Stimulated activated CD8-positive, alpha-beta memory T cell treated with anti-CD3 and anti-CD28 coated beads, Interleukin-15, amount 100 ng/mL, for 24 hours (primary cell): ENCODE results near the gene RPL3.

Experiments used
- DNase-seq: peaks from one replicate; pipeline ENCODE4 v3.0.0-alpha.2; 2020; ENCODE audit warnings: low read depth

Gene RPL3

GRCh38 chr22:39299829-39300178 lies 19.6 kb downstream of the RPL3 start:
- no peak for DNase-seq

- DNase-seq, result no peak
Measured at GRCh38 chr22:39298241-39298987, 21.0 kb downstream of the RPL3 start.

GRCh38 chr22:39297490-39298240 lies 21.8 kb downstream of the RPL3 start:
- DNase-seq, result no peak

DNA sequence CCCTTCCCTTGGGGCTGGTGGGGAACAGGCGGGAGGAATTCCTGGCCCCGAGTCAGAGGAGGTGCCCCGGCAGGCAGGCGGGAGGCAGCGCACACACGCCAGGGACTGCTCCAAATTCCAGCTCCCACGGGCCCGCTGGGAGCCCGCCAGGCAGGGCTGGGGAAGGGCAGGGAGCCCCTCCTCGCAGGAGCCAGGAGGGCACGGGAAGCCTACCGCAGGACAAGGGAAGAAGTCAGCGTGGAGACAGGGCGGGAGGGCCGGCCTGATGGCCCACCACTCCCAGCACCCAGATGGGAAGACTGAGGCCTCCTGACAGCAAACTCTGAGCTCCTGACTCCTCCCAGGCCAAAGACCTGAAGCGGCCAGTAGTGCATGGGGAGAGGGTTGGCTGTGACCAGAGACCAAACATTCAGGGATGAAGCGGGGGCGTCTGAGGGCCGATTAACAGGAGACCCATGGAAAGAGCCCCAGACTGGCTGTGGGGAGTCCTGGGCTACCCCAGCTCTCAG lies 22.4 kb downstream of the RPL3 start:
- DNase-seq, result no peak

DNA sequence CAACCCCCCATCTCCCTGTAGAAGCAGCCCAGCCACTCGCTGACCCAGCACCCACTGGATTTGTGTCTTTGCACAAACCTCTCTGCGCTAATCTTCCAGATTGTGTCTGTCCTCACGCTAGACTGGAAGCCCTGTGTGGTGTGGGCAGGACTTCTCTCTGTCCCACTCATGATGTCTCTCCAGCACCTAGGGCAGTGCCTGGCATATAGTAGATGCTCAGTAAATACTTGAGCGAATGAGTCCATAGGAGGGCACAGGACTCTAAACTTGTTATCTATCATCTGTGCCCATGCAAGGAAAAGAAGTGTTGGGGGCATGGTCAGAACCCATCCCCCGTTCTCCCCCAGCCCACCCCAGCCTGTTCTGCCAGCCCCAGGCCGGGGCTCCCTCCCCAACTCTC lies 22.9 kb downstream of the RPL3 start:
- no peak for DNase-seq

DNA sequence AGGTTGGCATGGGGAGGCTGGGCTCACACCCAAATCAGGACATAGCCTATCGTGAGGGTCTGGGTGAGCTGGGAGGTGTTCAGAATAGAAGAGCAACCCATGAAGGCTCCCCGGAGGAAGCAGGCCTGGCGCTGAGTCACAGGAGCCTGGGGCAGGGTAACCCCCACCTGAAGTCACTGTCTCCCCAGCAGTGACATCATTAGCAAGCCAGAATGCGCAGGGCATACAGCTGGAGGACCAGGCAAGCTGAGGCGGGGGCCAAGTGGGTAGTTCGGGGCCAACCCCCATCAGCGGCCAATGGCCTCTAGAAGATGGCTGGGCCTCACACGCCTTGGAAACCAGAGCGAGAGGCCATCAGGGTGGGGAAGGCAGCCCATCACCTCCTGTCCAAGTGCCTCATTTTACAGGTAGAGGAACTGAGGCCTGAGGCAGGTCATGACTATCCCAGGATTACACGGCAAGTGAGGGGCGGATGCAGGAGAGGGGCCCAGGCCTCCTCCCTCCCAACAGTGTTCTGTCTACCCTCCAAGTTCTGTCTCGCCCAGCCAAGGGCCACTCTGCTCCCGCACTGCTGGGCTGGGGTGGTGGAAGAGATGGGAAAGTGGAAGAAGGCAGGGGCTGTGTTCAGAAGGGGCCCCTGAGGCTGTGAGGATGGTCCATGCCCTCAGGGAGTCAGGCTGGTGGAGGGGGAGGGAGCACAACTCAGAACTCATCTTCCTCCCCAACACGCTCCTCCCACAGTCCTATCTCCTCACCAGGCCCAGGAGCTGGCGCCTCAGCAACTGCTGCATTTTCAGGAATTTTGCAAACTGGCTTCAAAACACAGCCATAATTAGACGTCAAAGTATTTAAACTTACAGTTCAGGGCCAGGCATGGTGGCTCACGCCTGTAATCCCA lies 24.6 kb downstream of the RPL3 start:
- no peak for DNase-seq

DNA sequence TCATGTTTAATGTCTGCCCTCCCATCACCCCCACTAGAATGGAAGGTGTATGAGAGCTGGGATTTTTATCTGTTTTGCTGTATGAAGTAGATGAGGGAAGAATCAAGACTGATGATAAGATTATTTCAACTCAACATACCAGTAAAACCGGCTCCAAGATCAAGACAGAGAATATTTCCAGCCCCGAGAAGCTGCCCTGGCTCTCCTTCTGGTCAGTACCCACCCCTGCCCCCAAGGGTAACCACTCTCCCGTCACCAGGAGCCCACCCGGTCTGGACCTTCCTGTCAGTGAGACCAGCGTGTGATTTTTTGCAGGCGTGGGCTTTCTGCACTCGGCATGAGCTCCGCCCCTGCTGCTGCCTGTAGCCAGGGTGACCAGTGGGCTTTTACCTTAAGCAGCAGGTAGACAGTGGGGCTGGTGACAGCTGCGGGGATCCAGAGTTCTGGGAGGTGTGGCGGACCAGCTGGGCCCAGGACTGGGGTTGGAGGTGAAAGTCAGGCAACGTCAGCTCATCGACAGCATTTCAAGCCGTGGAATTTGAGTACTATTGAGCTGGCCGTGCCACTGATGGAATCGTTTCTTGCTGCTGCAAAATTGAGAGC lies 25.6 kb downstream of the RPL3 start:
- no peak for DNase-seq

- DNase-seq, result no peak
Measured at GRCh38 chr22:39292561-39293074, 26.8 kb downstream of the RPL3 start.

DNA sequence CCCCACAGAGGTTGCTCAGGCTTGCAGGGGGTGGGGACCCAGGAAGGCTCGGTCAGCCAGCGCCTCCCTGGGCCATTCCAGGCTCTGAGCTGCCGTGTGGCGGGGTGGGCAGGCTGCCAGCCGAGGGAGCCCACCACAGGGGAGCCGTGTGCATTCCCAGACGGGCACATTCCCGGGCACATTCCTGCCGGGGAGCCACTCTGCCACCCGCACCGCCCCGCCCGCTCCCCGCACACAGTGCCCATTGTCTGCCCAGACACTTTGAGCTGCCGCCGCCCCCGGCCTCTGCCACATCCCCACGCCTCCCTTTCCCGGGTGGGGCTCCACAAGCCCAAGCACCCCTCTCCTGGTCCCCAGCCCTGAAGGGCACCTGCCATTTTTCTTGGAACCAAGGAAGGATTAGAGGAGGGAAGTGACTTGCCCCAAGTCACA lies 27.4 kb downstream of the RPL3 start:
- DNase-seq, result no peak

DNA sequence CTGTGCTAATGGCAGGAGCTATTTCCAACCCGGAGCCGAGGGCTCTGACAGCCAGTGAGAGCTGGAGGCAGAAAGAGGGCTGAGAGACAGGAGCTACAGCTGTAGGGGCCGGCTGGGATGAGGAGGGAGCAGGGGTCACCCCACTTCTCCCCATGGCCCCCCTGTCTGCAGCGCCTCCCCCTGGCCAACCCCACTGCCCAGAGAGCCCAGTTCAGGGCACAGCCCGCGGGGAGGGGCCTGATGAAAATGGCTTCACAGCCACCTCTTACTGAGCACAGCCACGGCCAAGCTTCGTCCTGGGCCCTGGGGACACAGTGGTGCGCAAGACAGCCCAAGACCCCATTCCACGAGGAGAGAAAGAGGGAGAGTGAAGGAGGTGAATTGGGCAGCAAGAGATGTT lies 27.9 kb downstream of the RPL3 start:
- no peak for DNase-seq

DNA sequence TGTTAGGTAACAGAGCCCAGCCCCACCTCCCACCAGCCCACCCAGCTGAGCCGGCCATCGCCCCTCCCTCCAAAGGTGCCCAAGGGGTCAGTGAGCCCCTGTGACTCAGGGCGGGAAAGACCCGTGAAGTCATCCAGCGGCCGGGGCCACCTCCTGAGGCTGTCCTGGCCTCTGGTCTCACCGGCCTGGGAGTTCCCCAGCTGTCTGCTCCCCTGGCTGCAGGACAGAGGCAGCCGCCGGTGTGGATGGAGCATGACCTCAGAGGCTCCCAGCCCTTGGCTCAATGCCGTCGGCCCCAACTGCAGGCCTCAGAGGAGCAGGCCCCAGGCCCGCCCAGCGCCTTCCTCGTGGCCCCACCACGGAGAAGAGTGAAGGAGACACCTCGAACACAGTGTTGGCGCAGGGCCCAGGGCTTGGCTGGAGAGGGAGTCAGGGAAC lies 28.7 kb downstream of the RPL3 start:
- DNase-seq, result no peak

GRCh38 chr22:39289975-39290720 lies 29.3 kb downstream of the RPL3 start:
- DNase-seq, result no peak

DNA sequence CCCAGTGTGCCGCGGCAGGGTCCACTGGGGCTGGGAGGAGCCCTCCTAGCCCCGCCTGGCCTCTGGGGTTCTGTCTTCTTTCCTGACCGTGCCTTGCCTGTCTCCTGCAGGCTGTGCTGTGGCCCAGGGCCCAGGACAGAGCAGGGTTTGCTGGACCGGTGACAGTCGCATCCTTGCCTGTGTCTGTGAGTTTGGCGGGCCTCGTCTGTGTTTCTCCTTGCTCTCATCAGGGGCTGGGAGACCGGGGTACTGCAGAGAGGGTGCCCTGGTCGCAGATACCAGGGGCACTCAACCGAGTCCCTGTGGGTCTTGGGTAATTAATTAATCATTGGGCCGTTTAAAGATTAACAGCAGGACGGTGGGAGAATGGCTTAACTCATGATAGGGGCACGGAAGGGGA lies 29.9 kb downstream of the RPL3 start:
- DNase-seq, result no peak

DNA sequence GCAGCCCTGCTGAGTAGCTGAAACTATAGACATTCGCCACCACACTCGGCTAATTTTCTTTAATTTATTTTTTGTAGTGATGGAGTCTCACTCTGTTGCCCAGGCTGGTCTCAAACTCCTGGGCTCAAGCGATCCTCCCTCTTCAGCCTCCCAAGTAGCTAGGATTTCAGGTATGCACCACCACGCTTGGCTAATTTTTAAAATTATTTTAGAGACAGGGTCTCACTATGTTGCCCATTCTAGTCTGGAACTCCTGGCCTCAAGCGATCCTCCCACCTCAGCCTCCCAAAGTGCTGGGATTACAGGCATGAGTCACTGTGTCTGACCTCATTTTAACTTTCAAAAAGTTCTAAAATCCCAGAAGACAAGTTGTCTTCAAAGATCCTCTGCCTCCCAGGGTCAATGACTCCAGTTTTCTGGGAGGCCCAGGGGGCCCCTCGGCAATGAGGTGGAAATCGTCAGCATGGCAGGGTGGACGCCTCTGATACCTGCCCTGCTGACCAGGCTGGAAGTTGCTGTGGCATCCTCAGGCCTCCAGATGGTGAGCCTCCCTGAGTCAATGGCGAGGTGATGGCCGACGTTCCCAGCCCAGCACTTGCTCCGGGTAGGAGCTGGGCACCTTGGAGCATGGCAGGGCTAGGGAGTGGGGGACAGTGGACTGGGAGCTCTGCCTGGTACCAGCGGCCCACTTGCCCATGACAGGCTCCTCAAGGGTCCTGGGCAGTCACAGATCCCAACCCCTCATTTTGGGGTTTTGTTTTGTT lies 31.1 kb downstream of the RPL3 start:
- DNase-seq, result no peak

GRCh38 chr22:39287076-39287725 lies 32.2 kb downstream of the RPL3 start:
- no peak for DNase-seq

DNA sequence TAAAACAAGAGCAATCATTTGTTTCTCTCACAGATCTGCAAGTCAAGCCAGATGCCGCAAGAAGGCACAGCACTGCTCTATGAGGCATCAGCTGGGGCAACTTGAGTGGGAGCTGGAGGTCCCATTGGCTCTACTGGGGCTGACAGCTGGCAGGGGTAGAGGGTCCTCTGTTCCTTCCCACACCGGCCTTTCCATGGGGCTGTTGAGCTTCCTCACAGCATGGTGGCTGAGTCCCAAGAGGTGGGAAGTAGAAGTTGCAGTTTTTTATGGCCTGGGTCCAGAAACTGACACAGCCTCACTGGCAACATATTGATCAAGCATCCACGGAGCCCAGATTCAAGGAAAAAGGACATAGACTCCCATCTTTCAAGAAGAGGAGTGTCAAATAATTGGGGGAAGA lies 34.4 kb downstream of the RPL3 start:
- DNase-seq, result no peak

- DNase-seq, result no peak
Measured at GRCh38 chr22:39284142-39284980, 35.1 kb downstream of the RPL3 start.

DNA sequence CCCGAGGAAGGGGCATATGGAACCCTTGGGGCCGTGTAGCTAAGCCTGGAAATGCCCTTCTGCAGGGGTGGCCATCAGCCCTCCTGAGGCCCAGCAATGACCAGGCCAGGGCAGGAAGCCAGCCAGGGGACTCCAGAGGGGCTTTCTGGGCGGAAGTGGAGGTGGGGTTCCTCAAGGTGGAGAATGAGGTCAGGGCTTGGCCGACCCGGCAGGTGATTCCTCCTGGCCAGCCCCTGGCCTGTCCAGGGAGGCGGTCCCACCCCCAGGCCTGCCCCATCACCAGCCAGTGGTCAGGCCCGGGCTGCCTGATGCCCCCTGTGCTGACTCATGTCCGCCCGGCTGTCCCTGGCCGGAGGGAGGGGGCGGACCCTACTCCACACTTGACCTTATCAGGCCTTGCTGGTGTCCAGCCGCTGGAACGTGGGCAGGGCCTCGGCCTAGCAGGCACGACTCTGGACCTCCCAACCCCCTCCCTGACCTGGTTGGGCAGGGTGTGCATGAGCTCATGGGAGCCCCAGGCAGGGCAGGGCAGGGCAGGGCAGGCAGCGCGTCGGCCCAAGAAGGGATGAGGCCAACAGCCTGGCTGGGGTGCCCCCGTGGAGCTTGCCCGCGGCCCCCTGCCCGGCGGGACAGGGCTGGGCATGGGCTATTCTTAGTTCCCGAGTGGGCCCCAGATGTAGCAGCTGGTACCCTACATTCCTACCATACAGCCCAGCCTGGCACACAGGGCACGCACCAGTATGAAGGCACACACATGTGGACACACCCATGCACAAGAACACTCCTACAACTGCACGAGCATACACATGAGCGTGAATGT lies 35.9 kb downstream of the RPL3 start:
- no peak for DNase-seq
